Astrocyte (in vitro differentiated cells and primary cell): Measurements from ENCODE around the gene LSM14A.

Experiments used
- EZH2 ChIP-seq: IDR thresholded peaks from 2 replicates; pipeline ENCODE4 v1.6.1; 2012; ENCODE audit warnings: mild to moderate bottlenecking, low read length, inconsistent platforms; ENCODE audit not compliant: insufficient read depth
- TF ChIP-seq, protein P1 (sequence below): IDR thresholded peaks from 2 replicates; pipeline ENCODE4 v1.5.1; 2011; ENCODE audit warnings: low read depth, mild to moderate bottlenecking, inconsistent platforms, low read length, moderate library complexity; ENCODE audit not compliant: insufficient read depth

DNA sequence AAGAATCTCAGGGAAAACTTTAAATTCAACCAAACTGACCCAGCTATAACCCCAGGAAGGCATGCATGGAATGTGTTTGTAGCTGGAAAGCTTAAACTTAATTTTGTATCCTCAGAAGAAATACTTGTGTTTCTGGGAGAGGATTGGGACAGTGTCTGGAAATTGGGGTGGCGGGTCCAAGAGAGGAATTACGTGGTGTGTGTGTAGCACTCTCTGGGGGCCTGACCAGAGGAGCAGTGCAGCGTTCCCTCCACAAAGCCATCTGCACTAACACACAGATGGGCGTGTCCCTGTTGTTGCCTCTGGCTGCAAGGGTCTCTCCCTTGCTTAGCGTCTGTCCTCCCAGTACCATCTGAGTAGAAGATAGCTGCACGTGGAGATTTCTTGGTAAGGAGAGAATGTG, 88.5 kb downstream of the LSM14A start:
- TF ChIP-seq, protein P1, sequence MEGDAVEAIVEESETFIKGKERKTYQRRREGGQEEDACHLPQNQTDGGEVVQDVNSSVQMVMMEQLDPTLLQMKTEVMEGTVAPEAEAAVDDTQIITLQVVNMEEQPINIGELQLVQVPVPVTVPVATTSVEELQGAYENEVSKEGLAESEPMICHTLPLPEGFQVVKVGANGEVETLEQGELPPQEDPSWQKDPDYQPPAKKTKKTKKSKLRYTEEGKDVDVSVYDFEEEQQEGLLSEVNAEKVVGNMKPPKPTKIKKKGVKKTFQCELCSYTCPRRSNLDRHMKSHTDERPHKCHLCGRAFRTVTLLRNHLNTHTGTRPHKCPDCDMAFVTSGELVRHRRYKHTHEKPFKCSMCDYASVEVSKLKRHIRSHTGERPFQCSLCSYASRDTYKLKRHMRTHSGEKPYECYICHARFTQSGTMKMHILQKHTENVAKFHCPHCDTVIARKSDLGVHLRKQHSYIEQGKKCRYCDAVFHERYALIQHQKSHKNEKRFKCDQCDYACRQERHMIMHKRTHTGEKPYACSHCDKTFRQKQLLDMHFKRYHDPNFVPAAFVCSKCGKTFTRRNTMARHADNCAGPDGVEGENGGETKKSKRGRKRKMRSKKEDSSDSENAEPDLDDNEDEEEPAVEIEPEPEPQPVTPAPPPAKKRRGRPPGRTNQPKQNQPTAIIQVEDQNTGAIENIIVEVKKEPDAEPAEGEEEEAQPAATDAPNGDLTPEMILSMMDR: no peak
- no peak for TF ChIP-seq EZH2
